IMR-90 (cell line): ENCODE measurements around the gene DDX21. TPM values are rescaled to one million over a fixed set of nuclear protein-coding genes. Genes with fewer than 3 reads are reported as not detected.

Source experiments
- ATAC-seq: fragments of 200-7000 bp; cut with Tn5 transposase; 2 replicates; pipeline ENCODE4 v1.9.1; 2020; ENCODE audit warnings: low read depth, mild to moderate bottlenecking, moderate library complexity
- BruUV-seq: library from RNA; stranded (reverse); fragments of 400-500 nt; replicated peaks from 2 replicates; lab custom pipeline; 2021; lab: Mats Ljungman, UMichigan
- CTCF ChIA-PET: fragments of 300-600 bp; formaldehyde crosslinking; extraction: SDS; loops from one replicate; lab custom pipeline; 2021; ENCODE audit warnings: antibody characterized with exemption; lab: Yijun Ruan, JAX
- POLR2A ChIA-PET: fragments of 300-600 bp; sonication (Branson Sonifier 250); formaldehyde crosslinking; loops from one replicate; lab custom pipeline; 2022; ENCODE audit warnings: antibody characterized with exemption; ENCODE audit not compliant: unreplicated experiment; lab: Charles Lee
- DNase-seq: peaks from one replicate; pipeline ENCODE4 v3.0.0; 2013
- H2AFZ ChIP-seq: replicated peaks from 2 replicates; pipeline ENCODE3; 2013; ENCODE audit warnings: low read length, mild to moderate bottlenecking; ENCODE audit not compliant: poor library complexity
- H2AK5ac ChIP-seq: 2 replicates; pipeline ENCODE4 v1.6.1; 2013; ENCODE audit warnings: low read depth, low read length, inconsistent platforms
- H2AK9ac ChIP-seq: replicated peaks from 2 replicates; pipeline ENCODE3; 2013; ENCODE audit warnings: mild to moderate bottlenecking, low read depth, low read length, moderate library complexity; ENCODE audit not compliant: poor library complexity
- H2BK120ac ChIP-seq: 2 replicates; pipeline ENCODE4 v1.6.1; 2013; ENCODE audit warnings: low read depth, low read length, inconsistent platforms
- H2BK15ac ChIP-seq: 3 replicates; pipeline ENCODE4 v1.6.1; 2013; ENCODE audit warnings: low read depth, low read length, inconsistent platforms
- H2BK20ac ChIP-seq: 2 replicates; pipeline ENCODE4 v1.6.1; 2013; ENCODE audit warnings: low read depth, mild to moderate bottlenecking, inconsistent platforms, low read length, moderate library complexity
- H2BK5ac ChIP-seq: 2 replicates; pipeline ENCODE4 v1.6.1; 2013; ENCODE audit warnings: mild to moderate bottlenecking, low read depth, low read length, inconsistent platforms; ENCODE audit not compliant: poor library complexity, severe bottlenecking
- H3K14ac ChIP-seq: replicated peaks from 2 replicates; pipeline ENCODE4 v1.6.1; 2013; ENCODE audit warnings: low read depth, low read length, inconsistent platforms
- H3K18ac ChIP-seq: 2 replicates; pipeline ENCODE4 v1.6.1; 2013; ENCODE audit warnings: low read depth, low read length, control low read depth
- H3K23ac ChIP-seq: 2 replicates; pipeline ENCODE4 v1.6.1; 2013; ENCODE audit warnings: low read depth, low read length, inconsistent platforms
- H3K27ac ChIP-seq: 2 replicates; pipeline ENCODE4 v1.5.1; 2013; ENCODE audit warnings: mild to moderate bottlenecking, control low read depth, low read length; ENCODE audit not compliant: insufficient read depth
- H3K27me3 ChIP-seq: 2 replicates; pipeline ENCODE4 v1.6.1; 2013; ENCODE audit warnings: low read length; ENCODE audit not compliant: control insufficient read depth, insufficient read depth
- H3K36me3 ChIP-seq: 2 replicates; pipeline ENCODE4 v1.6.1; 2013; ENCODE audit warnings: low read length, mixed read lengths; ENCODE audit not compliant: control insufficient read depth, insufficient read depth
- H3K4ac ChIP-seq: 2 replicates; pipeline ENCODE4 v1.6.1; 2013; ENCODE audit warnings: low read depth, low read length, inconsistent platforms
- H3K4me1 ChIP-seq: 2 replicates; pipeline ENCODE4 v1.6.1; 2013; ENCODE audit warnings: low read length, mixed read lengths; ENCODE audit not compliant: control insufficient read depth, insufficient read depth
- H3K4me2 ChIP-seq: 2 replicates; pipeline ENCODE4 v1.6.1; 2013; ENCODE audit warnings: low read depth, mild to moderate bottlenecking, control low read depth, low read length, moderate library complexity
- H3K4me3 ChIP-seq: 2 replicates; pipeline ENCODE4 v1.5.1; 2013; ENCODE audit warnings: low read depth, mild to moderate bottlenecking, control low read depth, low read length, moderate library complexity; ENCODE audit not compliant: insufficient read depth
- H3K56ac ChIP-seq: 2 replicates; pipeline ENCODE4 v1.6.1; 2013; ENCODE audit warnings: low read length, inconsistent platforms; ENCODE audit not compliant: insufficient read depth; ENCODE audit errors: extremely low read depth
- H3K79me1 ChIP-seq, 2 experiments: 2 replicates each; pipeline ENCODE4 v1.6.1; 2013; ENCODE audit warnings: low read length in 2 of 2, inconsistent platforms in 1 of 2, low read depth in 1 of 2
- H3K9ac ChIP-seq: 2 replicates; pipeline ENCODE4 v1.6.1; 2013; ENCODE audit warnings: low read depth, low read length, control low read depth
- H3K9me1 ChIP-seq: 2 replicates; pipeline ENCODE4 v1.6.1; 2013; ENCODE audit warnings: low read length, inconsistent platforms; ENCODE audit not compliant: insufficient read depth
- H3K9me3 ChIP-seq: 2 replicates; pipeline ENCODE4 v1.6.1; 2013; ENCODE audit warnings: low read length; ENCODE audit not compliant: control insufficient read depth, insufficient read depth
- H4K20me1 ChIP-seq: 2 replicates; pipeline ENCODE4 v1.6.1; 2013; ENCODE audit warnings: low read length, inconsistent platforms; ENCODE audit not compliant: insufficient read depth
- H4K5ac ChIP-seq: 2 replicates; pipeline ENCODE4 v1.6.1; 2013; ENCODE audit warnings: mild to moderate bottlenecking, low read depth, low read length, control low read depth
- H4K8ac ChIP-seq, 2 experiments: 2 replicates each; pipeline ENCODE4 v1.6.1; 2013; ENCODE audit warnings: low read depth in 2 of 2, low read length in 2 of 2, control low read depth in 1 of 2, inconsistent platforms in 1 of 2
- H4K91ac ChIP-seq: 2 replicates; pipeline ENCODE4 v1.6.1; 2013; ENCODE audit warnings: low read depth, low read length, inconsistent platforms; ENCODE audit not compliant: insufficient read depth
- CEBPB ChIP-seq: IDR thresholded peaks from 2 replicates; pipeline ENCODE4 v1.6.1; 2012; ENCODE audit warnings: low read depth, low read length, improper control_type of control experiment
- FOS ChIP-seq: fragments of 150-350 bp; IDR thresholded peaks from 2 replicates; pipeline ENCODE4 v1.6.1; 2016; ENCODE audit warnings: low read depth, low read length
- MXI1 ChIP-seq: IDR thresholded peaks from 2 replicates; pipeline ENCODE4 v1.6.1; 2012; ENCODE audit warnings: low read depth, mild to moderate bottlenecking, low read length, moderate library complexity, borderline replicate concordance
- NFE2L2 ChIP-seq: fragments of 150-350 bp; IDR thresholded peaks from 2 replicates; pipeline ENCODE4 v1.6.1; 2016; ENCODE audit warnings: low read depth, mild to moderate bottlenecking, low read length
- POLR2A ChIP-seq: IDR thresholded peaks from 2 replicates; pipeline ENCODE4 v1.6.1; 2012; ENCODE audit warnings: mild to moderate bottlenecking, low read depth, low read length
- WGBS, 2 experiments: methylation state at CpG; one replicate each; pipeline versions ENCODE4 v1.1.5 to v1.1.7; 2013; ENCODE audit warnings: missing lambda C conversion rate in 2 of 2; ENCODE audit not compliant: insufficient read length in 1 of 2; ENCODE audit errors: extremely low coverage in 2 of 2; 5-methylcytosine and 5-hydroxymethylcytosine counted together
- dilution Hi-C: fragments of 300-500 bp; cut with HindIII; formaldehyde crosslinking; loops from one replicate; pipeline ENCODE4 v1.14.3; 2018; ENCODE audit warnings: low sequenced_read_pairs; ENCODE audit not compliant: unreplicated experiment
- in situ Hi-C: fragments of 300-500 bp; cut with MboI; formaldehyde crosslinking; loops from 3 replicates; pipeline ENCODE4 v1.14.3; 2019; ENCODE audit warnings: low sequenced_read_pairs, inconsistent platforms, mixed read lengths
- intact Hi-C: fragments of 100-400 bp; cut with micrococcal nuclease; formaldehyde crosslinking; loops from 2 replicates; pipeline ENCODE4 v1.10.0; 2022
- polyA plus RNA-seq, 3 experiments: library from polyadenylated mRNA; depleted of rRNA; stranded (reverse); fragments of >200 nt; gene quantifications; 2 replicates each; pipeline ENCODE4 v1.2.3, GENCODE V29; 2012; ENCODE audit warnings: low replicate concordance in 1 of 3
- total RNA-seq: library from RNA; depleted of rRNA; stranded (reverse); fragments of >200 nt; gene quantifications from 2 replicates; pipeline ENCODE4 v1.2.3, GENCODE V29; 2012

Gene DDX21
- total and polyA plus RNA-seq, 2 of the 4 experiments (the other 2 are of a cell fraction) = 43.2 to 73.7 TPM

- no peaks in the 10 kb centered on the region for H3K27me3 ChIP-seq
- peak overlapping the region; percentile 79 for H3K27ac ChIP-seq
- H2BK120ac ChIP-seq = peak overlapping the region; percentile 29; the same call in 1 of the 2 replicates
- CTCF ChIA-PET = interaction anchor here (0.5 to 0.6 kb wide), 3 partner anchors 178 to 244 kb away, joined by 3 to 6 read pairs (median 3); no protein-coding TSS in a partner anchor
- H2AK5ac ChIP-seq = peak overlapping the region; percentile 32; the same call in 1 of the 2 replicates
- peaks cover 2% of the 10 kb centered on the region; the same call in 1 of the 2 replicates for H3K36me3 ChIP-seq
- peak; percentile 97 for DNase-seq
- peaks cover 13% of the 10 kb centered on the region for H3K4me1 ChIP-seq
- H3K9me1 ChIP-seq = peaks cover 15% of the 10 kb centered on the region
- BruUV-seq = no TSS peak
- H3K18ac ChIP-seq = peak overlapping the region; percentile 15; the same call in 1 of the 2 replicates
- H2AK9ac ChIP-seq = peak overlapping the region; percentile 28
- peak overlapping the region; percentile 10 for H3K23ac ChIP-seq
- peak overlapping the region in 1 of 2 experiments; percentile 51; a peak in 2 of 4 replicates for H4K8ac ChIP-seq
- in situ Hi-C loops (no loop called here), dilution Hi-C loops (no loop called here), intact Hi-C loops (no loop called here)
- no peak overlapping the region for H3K4me3 ChIP-seq
- peak overlapping the region; percentile 41 for H3K9ac ChIP-seq
- peak overlapping the region; percentile 46; the same call in 1 of the 2 replicates for H3K56ac ChIP-seq
- H3K79me1 ChIP-seq = peaks cover 12 to 46% of the 10 kb centered on the region in 2 experiments
- H2BK15ac ChIP-seq = 0 out of 3 replicates have a peak overlapping the region, but pooled peaks have one; percentile 5
- ATAC-seq = peak; percentile 65
- peak overlapping the region; percentile 77 for H2BK5ac ChIP-seq
- H3K9me3 ChIP-seq = no peaks in the 10 kb centered on the region
- 0 out of 2 replicates have a peak overlapping the region, but pooled peaks have one; percentile 3 for H2BK20ac ChIP-seq
- H3K4me2 ChIP-seq = peak overlapping the region; percentile 73
- peaks cover 25% of the 10 kb centered on the region; the same call in 1 of the 2 replicates for H4K20me1 ChIP-seq
- WGBS, 2 experiments = 0% methylated on average over 1 of the region's 2 CpGs; no CpG with 5 or more reads in 1 of the 2 experiments
- H3K14ac ChIP-seq = peak overlapping the region; percentile 26; the same call in 1 of the 2 replicates
- POLR2A ChIA-PET = interaction anchor here (0.5 kb wide), 1 partner anchor 380 kb away, joined by 5 read pairs; no protein-coding TSS in a partner anchor
- H2AFZ ChIP-seq = no peak overlapping the region
- H4K91ac ChIP-seq = peak overlapping the region; percentile 72; the same call in 1 of the 2 replicates
- peak overlapping the region; percentile 78 for H3K4ac ChIP-seq
- TF ChIP-seq POLR2A (no peak), FOS (peak; percentile 63; the same call in 1 of the 2 replicates), NFE2L2 (no peak), MXI1 (peak; percentile 93), CEBPB (peak; percentile 57)
- no peak overlapping the region for H4K5ac ChIP-seq
Measured at GRCh38 chr10:68992636-68993440, 36.9 kb downstream of the DDX21 start.
